Measurements from ENCODE around the gene PIGH.
A peak's percentile ranks its signal among the peaks of the same experiment; 100 is the strongest.
"Not testable (repeated sequence)": the region's sequence is repeated elsewhere in the genome, so short reads cannot be mapped to it uniquely, and the experiment has no call there.

Gene PIGH

GRCh38 chr14:67607646-67608045, 7.6 kb upstream of the PIGH start:
- DNase-seq = no peak

DNA sequence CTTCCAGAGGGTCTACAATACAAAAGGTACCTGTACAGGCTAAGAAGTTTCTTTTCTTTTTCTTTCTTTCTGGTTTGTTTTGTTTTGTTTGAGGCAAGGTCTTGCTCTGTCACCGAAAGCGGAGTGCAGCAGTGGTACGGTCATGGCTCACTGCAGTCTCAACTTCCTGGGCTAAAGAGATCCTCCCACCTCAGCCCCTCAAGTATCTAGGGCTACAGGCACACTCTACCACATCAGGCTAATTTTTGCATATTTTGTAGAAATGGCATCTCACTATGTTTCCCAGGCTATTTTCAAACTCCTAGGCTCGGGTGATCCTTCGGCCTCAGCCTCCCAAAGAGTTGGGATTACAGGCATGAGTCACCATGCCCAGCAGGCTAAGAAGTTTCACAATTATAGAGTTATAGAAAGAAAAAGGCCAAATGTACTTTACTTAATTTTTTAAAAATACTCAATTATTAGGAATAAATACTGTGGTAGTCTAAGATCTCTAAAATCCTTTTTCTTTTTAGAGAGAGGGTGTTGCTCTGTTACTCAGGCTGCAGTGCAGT, 3.0 kb upstream of the PIGH start:
- DNase-seq = no peak

DNA sequence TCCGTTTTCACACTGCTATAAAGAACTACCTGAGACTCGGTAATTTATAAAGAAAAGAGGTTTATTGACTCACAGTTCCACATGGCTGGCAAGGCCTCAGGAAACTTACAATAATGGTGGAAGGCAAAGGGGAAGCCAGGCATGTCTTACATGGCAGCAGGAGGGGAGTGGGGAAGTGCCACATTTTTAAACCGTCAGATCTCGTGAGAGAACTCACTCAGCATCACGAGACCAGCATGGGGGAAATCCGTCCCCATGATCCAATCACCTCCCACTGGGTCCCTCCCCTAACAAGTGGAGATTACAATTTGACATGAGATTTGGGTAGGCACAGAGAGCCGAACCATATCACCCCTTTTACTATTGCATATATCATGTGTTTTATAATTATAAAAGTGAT, 2.0 kb upstream of the PIGH start:
- no peak for DNase-seq

GRCh38 chr14:67600562-67600974, 500 bp upstream of the PIGH start:
- not testable (repeated sequence) for DNase-seq

GRCh38 chr14:67595392-67595791, 4.7 kb downstream of the PIGH start:
- DNase-seq = no peak

- not testable (repeated sequence) for DNase-seq
These were observed 6.4 kb downstream of the PIGH start for GRCh38 chr14:67593650-67594049.

DNA sequence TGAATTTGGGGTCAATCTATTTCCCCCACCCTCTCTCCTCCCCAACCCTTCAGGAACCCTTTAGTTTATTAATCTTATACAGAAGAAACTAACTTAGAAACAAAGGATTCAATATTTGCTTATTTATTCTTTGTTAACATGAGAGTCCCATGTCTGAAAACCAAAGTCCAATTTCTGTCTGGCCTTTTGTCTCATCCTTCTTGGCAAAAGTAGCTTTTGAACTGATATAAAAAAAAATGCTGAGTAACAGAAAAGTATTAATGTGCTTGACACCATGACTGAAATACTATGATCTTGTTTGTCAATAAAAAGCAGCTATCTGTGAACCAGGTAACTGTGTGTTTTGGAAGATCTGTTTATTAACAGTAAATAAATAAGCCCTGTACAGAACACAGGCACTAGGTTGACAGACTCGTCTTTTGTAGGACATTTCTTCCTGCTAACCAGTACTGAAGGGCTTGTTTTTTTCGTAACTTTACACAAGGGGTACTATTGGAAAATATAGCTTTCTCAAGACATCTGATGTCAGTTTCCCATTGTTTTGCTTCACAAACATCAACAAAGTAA, 10.8 kb downstream of the PIGH start:
- DNase-seq = no peak

- no peak for DNase-seq
These were observed 13.7 kb downstream of the PIGH start for GRCh38 chr14:67586369-67586768.

DNA sequence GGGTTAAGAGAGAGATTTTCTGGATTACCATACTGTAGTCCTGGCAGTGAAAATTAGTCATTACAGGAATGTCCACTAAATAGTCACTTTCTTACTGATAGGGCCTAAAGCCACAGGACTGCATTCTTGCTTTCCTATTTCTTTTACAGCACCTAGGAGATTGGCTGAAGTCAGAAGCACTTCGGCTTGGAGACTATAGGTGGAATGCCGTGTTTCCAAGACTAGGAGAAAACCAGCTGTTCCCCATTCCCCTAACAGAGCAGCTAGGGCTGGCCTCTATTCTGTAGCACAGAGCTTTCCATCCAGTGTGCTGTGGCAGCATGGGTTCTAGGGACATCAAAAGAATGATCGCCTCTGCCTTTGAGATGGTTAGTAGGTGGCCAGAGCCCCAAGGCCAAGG, 15.1 kb downstream of the PIGH start:
- DNase-seq = no peak

GRCh38 chr14:67583711-67584644, 16.1 kb downstream of the PIGH start:
- peak; percentile 55 for DNase-seq

DNA sequence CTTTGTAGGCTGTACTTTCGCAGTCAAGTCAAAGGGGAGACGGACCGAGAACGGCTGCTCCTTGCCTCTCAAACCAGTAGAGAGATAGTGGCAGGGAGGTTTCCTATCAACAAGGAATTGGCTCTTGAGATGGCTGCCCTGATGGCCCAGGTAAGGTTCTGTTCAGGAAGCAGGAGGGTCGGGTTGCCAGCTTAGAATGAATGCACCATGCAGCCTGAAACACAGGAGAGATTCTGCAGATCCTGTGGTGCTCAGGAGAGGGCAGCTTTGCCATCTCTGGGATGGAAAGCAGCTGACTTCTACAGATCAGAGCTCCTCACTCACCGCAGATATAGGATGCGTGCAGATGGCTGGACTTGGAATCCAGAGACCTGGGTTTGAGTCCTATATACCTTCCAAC, 18.0 kb downstream of the PIGH start:
- DNase-seq = no peak

DNA sequence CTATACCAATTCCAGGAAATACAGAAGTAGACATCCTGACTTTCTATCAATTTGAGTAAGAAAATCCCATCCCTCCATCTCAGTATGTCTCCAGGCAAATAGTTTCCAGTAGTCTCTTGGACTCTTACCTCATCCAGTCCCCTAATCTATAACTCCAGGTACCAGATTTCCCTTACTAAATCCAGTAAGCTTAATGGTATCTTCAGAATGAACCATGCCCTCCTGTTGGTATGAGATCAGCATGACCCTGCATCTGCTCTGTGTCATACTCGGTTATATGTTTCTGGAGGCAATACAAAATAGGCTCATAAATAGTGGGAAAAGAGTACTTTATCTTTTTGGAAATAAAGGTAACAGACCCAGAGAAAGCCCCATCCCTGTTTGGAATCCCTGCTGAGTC, 18.4 kb downstream of the PIGH start:
- DNase-seq = no peak

GRCh38 chr14:67580336-67581171, 19.5 kb downstream of the PIGH start:
- DNase-seq = no peak

DNA sequence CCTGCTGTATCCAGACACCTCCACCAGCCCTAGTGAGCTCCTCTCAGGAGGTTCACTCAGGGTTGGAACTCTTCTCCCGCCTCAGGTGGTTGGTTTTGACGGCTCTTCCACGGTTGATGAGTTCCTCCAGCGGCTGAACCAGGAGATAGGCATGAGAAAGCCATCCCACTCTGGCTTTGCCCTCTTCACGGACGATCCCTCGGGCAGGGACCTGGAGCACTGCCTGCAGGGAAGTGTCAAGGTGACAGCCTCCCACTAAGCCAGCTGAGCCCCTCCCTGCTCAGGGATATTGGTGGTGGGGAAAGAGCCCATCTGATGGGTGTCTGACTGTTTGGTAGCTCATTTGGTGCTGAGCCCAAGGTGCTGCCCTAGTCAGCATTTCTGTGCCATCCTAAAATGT, 20.4 kb downstream of the PIGH start:
- no peak for DNase-seq

DNA sequence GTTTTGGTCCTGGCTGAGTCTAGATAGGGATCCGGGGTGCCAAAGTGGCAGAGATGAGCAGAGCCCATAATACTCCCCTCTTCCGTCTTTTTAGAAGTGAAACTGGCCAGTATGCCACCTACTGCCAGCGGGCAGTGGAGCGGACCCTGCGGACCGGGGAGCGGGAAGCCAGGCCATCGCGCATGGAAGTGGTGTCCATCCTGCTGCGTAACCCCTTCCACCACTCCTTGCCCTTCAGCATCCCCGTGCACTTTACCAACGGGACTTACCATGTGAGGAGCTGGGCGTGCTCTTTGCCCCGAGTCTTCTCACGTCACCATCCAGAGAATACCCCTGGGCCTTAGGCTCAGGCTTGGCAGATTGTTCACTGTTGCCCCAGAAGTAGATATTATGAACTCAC, 21.0 kb downstream of the PIGH start:
- no peak for DNase-seq

- no peak for DNase-seq
These were observed 21.9 kb downstream of the PIGH start for GRCh38 chr14:67577909-67578749.

- no peak for DNase-seq
These were observed 22.8 kb downstream of the PIGH start for GRCh38 chr14:67577181-67577808.

- DNase-seq = no peak
These were observed 23.7 kb downstream of the PIGH start for GRCh38 chr14:67576216-67576955.

DNA sequence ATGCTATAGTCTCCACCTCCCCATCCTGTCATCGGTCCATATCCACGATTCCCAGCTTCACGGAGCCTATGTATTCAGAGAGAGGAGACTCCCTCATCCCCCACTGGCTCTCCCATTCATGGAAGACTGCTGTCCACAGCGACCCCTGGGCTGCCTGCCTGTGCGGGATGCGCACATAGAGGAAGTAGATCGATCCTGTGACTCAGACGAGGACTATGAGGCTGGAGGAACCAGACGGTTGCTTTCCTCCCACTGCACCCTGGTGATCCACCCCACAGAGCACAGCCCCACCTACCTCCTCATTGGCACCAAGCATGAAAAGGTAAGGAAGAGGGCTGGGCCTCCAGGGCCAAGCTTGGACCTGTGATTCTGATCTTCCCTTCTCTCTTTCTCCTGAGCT, 24.4 kb downstream of the PIGH start:
- no peak for DNase-seq

GRCh38 chr14:67574806-67575205, 25.3 kb downstream of the PIGH start:
- no peak for DNase-seq

DNA sequence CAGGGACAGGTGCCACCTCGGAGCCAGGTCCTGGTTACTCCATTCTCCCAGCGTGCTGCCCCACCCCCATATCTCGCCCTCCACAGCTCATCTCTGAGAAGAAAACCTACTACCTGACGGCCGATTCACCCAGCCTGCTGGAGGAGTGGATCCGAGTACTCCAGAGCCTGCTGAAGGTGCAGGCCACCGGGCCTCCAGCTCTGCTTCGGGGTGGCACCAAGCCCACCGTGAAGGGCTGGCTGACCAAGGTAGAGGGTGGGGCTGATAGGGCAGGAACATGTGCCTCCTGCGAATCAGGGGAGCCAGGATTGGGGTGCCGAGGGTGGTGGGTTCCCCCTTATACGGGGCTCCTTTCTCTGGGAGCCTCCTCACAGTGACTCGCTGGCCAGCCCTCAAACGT, 25.9 kb downstream of the PIGH start:
- DNase-seq = no peak
